HG03097 (cell line): ENCODE measurements around the gene ZNF629.

Source experiments
- ATAC-seq: cut with Tn5 transposase; IDR thresholded peaks from one replicate; pipeline ENCODE4 v1.9.1; 2021; ENCODE audit not compliant: unreplicated experiment, low FRiP score

The ZNF629 gene

GRCh38 chr16:30768583-30769181 is 18.3 kb downstream of the ZNF629 start:
- ATAC-seq: no peak

GRCh38 chr16:30767767-30768465 is 19.1 kb downstream of the ZNF629 start:
- no peak for ATAC-seq

- no peak for ATAC-seq
These were observed 20.1 kb downstream of the ZNF629 start for GRCh38 chr16:30766933-30767284.

- ATAC-seq: no peak
These were observed 20.6 kb downstream of the ZNF629 start for GRCh38 chr16:30766206-30766932.

GRCh38 chr16:30764816-30765465 is 22.1 kb downstream of the ZNF629 start:
- ATAC-seq: no peak

- no peak for ATAC-seq
These were observed 22.9 kb downstream of the ZNF629 start for GRCh38 chr16:30764086-30764485.

- ATAC-seq: no peak
These were observed 23.8 kb downstream of the ZNF629 start for GRCh38 chr16:30762991-30763725.

- peak; percentile 73 for ATAC-seq
These were observed 24.8 kb downstream of the ZNF629 start, which contains the start of the genes CFAP119 and RNF40 for GRCh38 chr16:30761928-30762902. Gene CFAP119 (minus strand): TSS chr16:30762062. CDS start chr16:30761748, 314 bp downstream. Gene RNF40 (plus strand): TSS chr16:30762322. CDS start chr16:30762546, 224 bp downstream.

GRCh38 chr16:30761427-30761927 is 25.5 kb downstream of the ZNF629 start:
- ATAC-seq: peak; percentile 21

GRCh38 chr16:30760577-30761426 is 26.2 kb downstream of the ZNF629 start:
- ATAC-seq: no peak

GRCh38 chr16:30760001-30760559 is 26.9 kb downstream of the ZNF629 start:
- ATAC-seq: no peak

- no peak for ATAC-seq
These were observed 28.0 kb downstream of the ZNF629 start for GRCh38 chr16:30758988-30759491.

- ATAC-seq: no peak
These were observed 29.7 kb downstream of the ZNF629 start for GRCh38 chr16:30757316-30757715.

- ATAC-seq: no peak
These were observed 30.3 kb downstream of the ZNF629 start for GRCh38 chr16:30756781-30757100.

GRCh38 chr16:30755955-30756780 is 30.8 kb downstream of the ZNF629 start:
- no peak for ATAC-seq

GRCh38 chr16:30753596-30753995 is 33.4 kb downstream of the ZNF629 start:
- no peak for ATAC-seq

- no peak for ATAC-seq
These were observed 36.0 kb downstream of the ZNF629 start for GRCh38 chr16:30750876-30751465.
